Head of caudate nucleus (tissue), 42 donors: ENCODE data around the gene ERC1.

Experiments used
- DNase-seq, 42 donors: peaks; one replicate each; pipeline versions ENCODE4 v3.0.0 to v3.0.0-alpha.2; 2020 to 2021; ENCODE audit warnings: mixed read lengths in 7 of 42
- intact Hi-C: fragments of 100-400 bp; cut with DNase I; formaldehyde crosslinking; loops from one replicate; pipeline ENCODE4 v1.15.0; 2022

ERC1 gene

DNA sequence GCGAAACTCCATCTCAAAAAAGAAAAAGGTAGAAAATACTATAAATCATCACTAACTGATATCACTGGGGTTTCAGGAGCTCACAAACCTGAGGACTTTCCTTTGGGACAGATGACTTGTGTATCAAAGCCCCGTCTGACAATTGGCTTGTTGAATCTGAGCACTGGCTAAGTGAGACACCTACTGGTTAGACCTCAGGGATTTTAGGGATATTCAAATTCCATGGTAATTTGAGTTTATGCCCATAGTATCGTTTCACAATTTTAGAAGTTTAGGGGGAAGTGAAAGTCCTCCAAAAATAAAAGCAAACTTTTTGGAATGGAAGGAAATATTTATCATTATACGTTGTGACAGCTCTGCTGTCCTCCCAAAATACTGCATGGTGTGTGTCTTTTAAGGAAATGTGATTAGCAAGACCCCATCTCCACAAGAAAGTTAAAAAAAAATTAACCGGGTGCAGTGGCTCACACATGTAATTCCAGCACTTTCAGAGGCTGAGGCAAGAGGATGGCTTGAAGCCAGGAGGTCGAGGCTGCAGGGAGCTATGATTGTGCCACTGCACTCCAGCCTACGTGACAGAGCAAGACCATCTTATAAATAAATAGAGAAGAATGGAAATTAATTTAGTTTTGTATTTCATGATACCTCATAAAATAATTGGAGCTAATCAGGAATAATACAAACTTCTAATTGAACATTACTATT, 554.1 kb downstream of the ERC1 start:
- intact Hi-C loops: no loop called here
- DNase-seq: no peak
